DLD1 (cell line): ENCODE measurements around the gene PPP1R37.

Source experiments
- in situ Hi-C: cut with HindIII; loops from 2 replicates; pipeline ENCODE4 v1.10.0; 2017; ENCODE audit warnings: low sequenced_read_pairs

The PPP1R37 gene

GRCh38 chr19:45150751-45151281 is 57.8 kb downstream of the PPP1R37 start:
- in situ Hi-C loops = no loop called here

- in situ Hi-C loops = no loop called here
Measured at GRCh38 chr19:45151320-45151719, 58.3 kb downstream of the PPP1R37 start.

DNA sequence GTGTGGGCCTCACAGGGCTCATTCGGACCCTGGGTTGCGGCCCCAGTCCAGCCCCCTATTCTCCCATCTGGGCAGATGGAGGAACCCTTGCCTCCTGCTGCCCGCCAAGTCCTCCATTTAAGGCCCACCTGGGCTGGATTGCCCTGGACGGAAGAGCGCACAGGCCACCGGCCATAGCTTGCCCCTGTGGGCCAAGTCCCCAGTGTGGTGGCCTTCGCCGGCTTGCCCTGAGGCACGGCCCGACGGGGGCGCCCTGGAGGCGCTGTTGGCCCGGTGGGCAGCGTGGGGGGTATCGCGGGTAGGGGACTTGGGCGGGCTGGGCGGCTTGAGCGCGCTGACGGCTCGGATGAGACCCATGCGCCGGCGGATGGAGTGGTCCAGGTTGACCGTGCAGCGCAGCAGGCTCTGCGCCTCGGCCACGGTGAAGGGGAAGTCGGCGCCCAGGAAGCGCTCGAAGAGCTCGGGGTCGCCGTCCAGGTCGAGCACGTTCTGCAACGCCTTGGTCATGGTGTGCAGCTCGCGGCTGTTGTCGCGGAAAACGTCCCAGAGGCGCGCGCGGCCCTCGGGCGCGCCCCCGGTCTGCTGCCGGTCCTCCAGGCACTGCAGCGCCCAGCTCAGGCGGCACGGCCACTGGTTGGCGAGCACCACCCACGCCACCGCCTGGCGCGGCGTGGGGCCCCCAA is 59.0 kb downstream of the PPP1R37 start:
- in situ Hi-C loops = no loop called here

GRCh38 chr19:45152504-45153338 is 59.7 kb downstream of the PPP1R37 start:
- in situ Hi-C loops = no loop called here

DNA sequence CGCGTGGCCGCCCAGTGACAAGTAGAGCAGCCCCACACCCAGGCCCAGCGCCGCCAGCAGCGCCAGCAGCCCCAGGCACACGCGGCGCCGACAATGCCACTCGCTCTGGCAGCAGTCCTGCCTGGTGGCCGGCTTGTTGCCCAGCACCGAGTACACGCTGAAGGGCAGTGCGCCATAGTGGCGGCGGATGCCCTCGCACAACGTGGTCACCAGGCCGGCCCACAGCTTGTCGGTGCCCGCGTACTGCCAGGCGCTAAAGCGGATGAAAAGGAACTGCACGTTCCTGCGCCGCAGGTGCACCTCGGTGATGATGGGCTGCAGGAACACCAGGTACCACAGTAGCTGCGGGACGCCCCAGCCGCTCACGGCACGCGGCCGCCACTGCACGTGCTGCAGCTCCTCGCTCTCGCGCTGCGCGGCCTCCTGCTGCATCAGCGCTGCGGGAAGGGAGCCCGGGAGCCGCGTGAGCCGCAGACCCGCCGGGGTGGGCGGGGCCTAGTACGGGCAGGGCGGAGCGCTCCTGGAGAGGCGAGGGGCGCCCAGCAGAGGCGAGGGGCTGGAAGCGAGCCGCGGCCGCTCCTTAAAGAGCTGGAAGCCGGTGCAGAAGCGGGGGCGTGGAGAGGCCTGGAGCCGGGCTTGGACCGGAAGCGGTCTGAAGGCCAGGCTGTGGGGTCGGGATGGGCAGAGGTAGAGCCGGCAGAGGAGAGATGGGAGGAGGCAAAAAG is 60.5 kb downstream of the PPP1R37 start:
- in situ Hi-C loops = no loop called here

DNA sequence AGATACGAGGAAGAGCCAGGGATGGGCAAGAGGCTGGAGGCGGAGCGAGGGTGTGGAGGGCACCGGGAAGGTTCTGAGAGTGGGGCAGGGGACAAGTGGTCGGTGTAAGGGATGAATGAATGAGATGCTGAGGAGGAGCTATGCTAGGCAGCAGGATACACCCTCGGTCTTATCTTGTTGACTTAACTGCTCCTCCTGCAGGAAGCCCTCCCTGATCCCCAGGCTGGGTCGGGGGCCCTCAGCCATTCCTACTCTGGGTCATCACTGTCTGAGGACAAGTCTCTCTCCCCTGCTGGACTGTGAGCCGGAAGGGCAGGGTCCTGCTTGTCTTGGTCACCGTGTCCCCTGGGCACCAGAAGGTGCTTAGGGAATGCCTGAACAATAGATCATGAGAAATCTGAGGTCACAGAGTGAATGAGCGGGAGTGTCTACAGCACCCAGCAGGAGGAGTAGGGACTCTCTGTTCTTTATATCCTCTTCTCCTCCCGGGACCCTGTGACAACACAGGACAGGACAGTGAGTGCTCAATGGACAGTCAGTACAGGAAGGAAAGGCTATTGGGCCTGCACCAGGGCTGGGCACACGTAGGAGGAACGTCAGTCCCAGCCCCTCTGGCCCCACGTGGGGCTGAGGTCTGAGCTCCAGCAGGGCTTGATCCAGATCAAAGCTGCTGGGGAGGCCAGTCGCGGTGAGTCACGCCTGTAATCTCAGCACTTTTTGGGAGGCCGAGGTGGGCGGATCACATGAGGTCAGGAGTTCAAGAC is 61.3 kb downstream of the PPP1R37 start:
- in situ Hi-C loops = no loop called here

GRCh38 chr19:45156011-45156630 is 63.1 kb downstream of the PPP1R37 start:
- in situ Hi-C loops = no loop called here

DNA sequence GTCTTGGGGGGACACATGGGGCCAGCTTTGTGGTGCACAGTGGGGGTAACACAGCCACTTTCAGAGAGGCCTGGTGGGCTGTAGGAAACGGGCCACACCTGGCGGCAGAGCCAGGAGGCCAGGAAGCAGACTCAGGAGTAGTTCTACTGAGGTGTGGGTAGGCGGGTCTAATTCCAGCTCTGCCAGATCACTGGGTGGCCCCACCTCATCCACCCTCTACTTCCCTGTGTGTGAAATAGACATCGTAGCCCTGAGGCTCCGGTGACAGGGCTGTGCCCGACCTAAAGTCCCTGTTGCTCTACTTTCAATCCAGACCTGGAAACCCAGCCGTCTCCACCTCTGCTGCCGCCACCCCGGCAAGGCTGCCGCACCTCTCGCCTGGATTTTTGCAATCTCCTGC is 63.8 kb downstream of the PPP1R37 start:
- in situ Hi-C loops = no loop called here

- in situ Hi-C loops = no loop called here
Measured at GRCh38 chr19:45158503-45159209, 65.7 kb downstream of the PPP1R37 start.

GRCh38 chr19:45159210-45159970 is 66.4 kb downstream of the PPP1R37 start:
- in situ Hi-C loops = no loop called here

- in situ Hi-C loops = no loop called here
Measured at GRCh38 chr19:45159971-45160324, 67.0 kb downstream of the PPP1R37 start.

DNA sequence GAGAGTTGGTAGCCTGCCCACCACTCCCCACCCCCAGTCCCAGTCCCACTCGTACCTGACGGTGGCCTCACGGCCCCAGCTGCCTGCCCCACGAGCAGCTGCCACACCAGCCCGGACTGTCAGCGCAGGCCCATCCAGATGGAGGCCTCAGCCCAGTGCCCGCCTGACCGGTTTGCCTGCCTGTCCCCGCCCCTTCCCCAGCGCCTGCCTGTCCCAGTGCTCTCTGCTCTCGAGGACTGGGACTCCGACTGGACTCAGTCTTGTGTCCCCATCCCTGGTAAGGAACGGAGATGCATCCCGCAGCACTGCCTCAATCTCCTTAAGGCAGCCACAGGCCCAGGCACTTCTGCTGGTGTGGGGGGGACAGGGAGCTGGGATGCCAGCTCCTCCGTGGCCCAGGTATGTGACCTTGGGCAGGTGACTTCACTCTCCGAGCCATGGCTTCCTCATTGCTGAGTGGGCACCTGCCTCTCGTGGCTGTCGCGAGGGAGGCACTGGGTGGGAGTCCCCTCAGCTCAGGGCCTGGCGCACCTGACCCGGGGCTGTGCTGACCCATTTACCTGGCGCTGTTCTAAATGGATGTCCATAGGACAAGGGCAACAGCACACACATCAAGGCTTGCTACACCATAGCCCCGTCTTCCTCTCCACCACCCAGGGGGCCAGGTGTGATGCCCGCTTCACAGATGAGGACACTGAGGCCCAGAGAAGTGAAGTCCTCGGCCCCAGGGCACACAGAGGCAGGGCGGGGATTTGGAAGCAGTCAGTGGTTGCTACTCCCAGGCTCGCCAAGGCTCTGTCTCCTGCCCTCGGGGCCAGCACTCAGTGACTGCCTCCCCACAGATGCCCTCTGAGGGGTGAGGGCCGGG is 68.1 kb downstream of the PPP1R37 start, which contains the start of gene NKPD1:
Gene NKPD1, minus strand, starts transcription at position 113 of the 868 bp plus-strand sequence. CDS start 832 bp downstream, outside the sequence.
- in situ Hi-C loops = no loop called here

- in situ Hi-C loops = no loop called here
Measured at GRCh38 chr19:45161738-45162607, 69.0 kb downstream of the PPP1R37 start.

GRCh38 chr19:45162608-45163143 is 69.7 kb downstream of the PPP1R37 start:
- in situ Hi-C loops = no loop called here

DNA sequence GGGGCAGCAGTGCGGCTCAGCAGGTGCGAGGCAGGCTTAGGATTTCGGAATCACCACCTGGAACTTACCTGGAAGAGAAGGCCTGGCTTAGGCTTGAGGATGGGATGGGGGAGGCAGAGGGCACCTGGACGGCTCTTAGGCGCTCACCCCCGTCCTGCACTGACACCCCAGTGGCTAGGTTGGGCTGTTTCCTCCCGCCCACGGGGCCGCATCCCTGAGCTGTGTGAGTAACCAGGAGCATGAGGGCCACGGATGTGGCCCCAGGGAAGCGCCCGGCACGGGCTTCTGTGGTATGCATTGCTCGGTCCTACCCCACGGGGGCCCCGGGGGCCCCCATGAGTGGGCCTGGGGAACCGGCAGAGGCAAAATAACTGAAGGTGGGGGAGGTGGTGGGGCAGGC is 70.2 kb downstream of the PPP1R37 start:
- in situ Hi-C loops = no loop called here

- in situ Hi-C loops = no loop called here
Measured at GRCh38 chr19:45163751-45164460, 70.9 kb downstream of the PPP1R37 start.
